ENCODE results near the gene SH3BP2. TPM values are rescaled to one million over a fixed set of nuclear protein-coding genes. Genes with fewer than 3 reads are reported as not detected.
A peak's percentile ranks its signal among the peaks of the same experiment; 100 is the strongest.

Gene SH3BP2
- total RNA-seq, 1 donor from 2014 or later, result 64.3 TPM

DNA sequence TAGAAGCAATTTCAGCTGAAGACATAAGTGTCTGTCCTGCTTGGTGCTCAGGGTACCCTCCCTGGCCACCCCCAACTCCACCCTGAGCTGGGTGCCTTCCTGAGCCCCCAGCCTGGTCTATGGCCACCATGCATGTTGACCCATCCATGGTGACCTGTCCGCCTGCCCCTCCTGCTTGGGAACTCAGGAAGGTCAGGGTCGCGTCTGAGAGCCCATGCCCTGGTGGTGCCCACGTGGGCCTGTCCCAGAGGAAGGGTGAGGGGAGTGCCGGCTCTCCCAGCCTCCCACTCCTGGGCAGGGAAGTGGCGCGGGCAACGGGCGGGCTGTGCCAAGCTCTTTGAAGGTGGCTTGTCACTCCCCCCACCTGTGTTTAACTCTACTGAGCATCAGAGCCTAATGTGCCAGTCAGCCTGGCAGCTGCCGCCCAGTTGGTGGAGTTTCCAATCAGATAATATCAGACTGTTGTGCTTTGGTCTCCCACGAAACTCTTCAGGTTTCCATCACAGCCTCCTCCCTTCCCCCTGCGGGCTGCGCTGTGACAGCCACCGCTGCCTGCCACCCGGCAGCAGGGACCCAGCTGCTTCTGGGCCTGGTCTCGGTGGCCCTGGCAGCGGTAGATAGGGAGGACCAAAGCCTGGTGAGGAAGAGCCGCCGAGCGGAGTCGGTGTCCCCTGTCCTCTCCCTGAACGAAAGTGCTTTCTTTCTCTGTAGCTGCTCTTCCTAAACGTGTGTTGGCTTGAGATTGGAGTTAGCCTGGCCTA is 4.8 kb downstream of the SH3BP2 start:
- Mint-ChIP-seq H3K9me3 (no peaks in the 10 kb centered on the region), H3K27ac (peak overlapping the region; percentile 87)
- peak; percentile 46 for DNase-seq (ENCODE audit: low spot score)

DNA sequence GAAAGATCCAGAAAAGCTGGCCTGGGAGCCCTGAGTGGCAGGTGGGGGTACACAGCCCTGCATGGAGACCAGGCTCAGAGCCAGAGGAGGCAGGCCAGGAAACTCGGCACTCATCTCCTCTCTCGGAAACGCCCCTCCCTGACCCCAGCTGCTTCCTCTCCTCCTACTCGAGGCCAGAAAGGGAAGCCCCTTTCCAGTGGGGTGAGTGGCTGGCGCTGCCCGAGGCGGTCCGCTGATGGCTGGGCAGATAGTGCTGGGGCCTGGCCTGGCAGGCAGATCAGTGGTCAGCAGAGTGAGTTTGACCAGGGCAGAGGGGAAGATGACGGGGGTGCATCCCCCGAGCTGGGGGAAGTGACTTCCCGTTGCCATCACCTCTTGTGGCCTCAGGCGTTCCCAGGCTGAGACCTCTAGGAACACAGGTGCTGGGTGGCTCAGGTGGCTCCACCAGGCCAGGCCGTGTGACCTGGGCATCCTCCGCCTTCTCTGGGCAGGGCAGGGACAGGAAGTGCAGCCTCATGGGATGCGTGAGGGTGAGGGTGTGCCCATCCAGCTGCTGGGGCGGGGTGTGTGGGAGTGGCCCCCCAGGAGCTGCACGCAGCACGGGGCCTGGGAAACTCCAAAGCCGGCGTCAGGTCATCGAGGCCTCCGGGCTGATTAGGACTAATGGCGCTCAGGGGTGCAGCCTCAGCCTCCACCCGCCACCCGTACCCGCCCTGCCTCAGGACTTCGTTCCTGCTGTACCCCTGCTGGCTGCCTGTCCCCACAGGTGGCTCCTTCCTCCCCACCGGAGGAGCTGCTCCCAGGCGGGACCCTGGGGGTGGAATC is 5.7 kb downstream of the SH3BP2 start:
- Mint-ChIP-seq H3K36me3 (ENCODE audit: low read depth) (no peaks in the 10 kb centered on the region), H3K27me3 (ENCODE audit: low read depth) (no peaks in the 10 kb centered on the region), H3K4me3 (ENCODE audit: low read depth) (peak overlapping the region; percentile 79), H3K9me3 (no peaks in the 10 kb centered on the region), H3K4me1 (ENCODE audit: low read depth) (peaks cover 51% of the 10 kb centered on the region), H3K27ac (peak overlapping the region; percentile 87)
- DNase-seq (ENCODE audit: low spot score), result peak; percentile 35
- intact Hi-C loops (cut with micrococcal nuclease), result loop anchor here (1.0 to 2.0 kb wide), 4 partner anchors 14 to 138 kb away; no protein-coding TSS in a partner anchor

More for the DNA sequence above, 4.8 kb downstream of the SH3BP2 start:
- peaks cover 51% of the 10 kb centered on the region for H3K4me1 Mint-ChIP-seq (ENCODE audit: low read depth)
- H3K27me3 Mint-ChIP-seq (ENCODE audit: low read depth), result no peaks in the 10 kb centered on the region
- intact Hi-C loops (cut with micrococcal nuclease), result loop anchor here (1.0 to 2.0 kb wide), 4 partner anchors 15 to 139 kb away; no protein-coding TSS in a partner anchor
- no peaks in the 10 kb centered on the region for H3K36me3 Mint-ChIP-seq (ENCODE audit: low read depth)
- peak overlapping the region; percentile 79 for H3K4me3 Mint-ChIP-seq (ENCODE audit: low read depth)

DNA sequence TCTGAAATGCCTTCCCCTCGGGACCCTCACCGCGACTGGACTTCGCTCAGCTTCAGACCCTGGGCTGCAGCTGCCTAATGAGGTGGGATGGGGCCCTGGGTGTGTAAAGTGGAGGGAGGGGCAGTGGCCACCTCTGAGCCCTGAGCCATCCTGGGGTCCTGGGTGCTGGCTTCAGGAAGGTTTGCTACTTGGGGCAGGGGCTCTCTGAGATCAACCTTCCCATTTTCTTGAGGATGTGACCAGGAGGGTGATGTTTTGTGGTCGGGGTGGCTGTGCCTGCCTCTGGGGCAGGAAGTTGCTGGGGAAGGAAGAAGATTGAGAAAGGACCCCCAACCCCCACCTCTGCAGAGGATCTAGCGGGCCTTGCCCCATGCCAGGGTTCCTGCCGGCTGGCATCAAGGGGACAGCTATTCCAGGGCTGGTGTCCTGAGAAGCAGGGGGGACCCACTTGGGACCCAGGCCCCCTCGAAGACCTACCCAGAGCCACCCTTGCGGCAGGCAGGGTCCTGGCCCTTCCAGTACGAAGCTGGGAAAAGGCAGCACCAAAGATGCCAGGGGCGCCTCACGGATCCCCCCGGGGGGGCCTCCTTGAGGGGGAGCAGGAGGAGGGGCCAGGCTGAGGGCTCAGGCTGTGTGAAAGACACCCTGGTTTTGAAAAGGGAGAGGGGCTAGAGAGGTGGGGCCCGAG is 6.5 kb downstream of the SH3BP2 start:
- H3K4me3 Mint-ChIP-seq (ENCODE audit: low read depth), result peak overlapping the region; percentile 79
- H3K27me3 Mint-ChIP-seq (ENCODE audit: low read depth), result no peaks in the 10 kb centered on the region
- H3K4me1 Mint-ChIP-seq (ENCODE audit: low read depth), result peaks cover 44% of the 10 kb centered on the region

GRCh38 chr4:2799971-2800690 is 7.2 kb downstream of the SH3BP2 start:
- intact Hi-C loops (cut with micrococcal nuclease), result loop anchor here (2.0 kb wide), 2 partner anchors 35 to 53 kb away; no protein-coding TSS in a partner anchor
- H3K36me3 Mint-ChIP-seq (ENCODE audit: low read depth), result no peaks in the 10 kb centered on the region
- H3K9me3 Mint-ChIP-seq, result no peaks in the 10 kb centered on the region
- H3K27ac Mint-ChIP-seq, result no peak overlapping the region
- H3K27me3 Mint-ChIP-seq (ENCODE audit: low read depth), result no peaks in the 10 kb centered on the region
- peaks cover 37% of the 10 kb centered on the region for H3K4me1 Mint-ChIP-seq (ENCODE audit: low read depth)
- DNase-seq (ENCODE audit: low spot score), result no peak
- H3K4me3 Mint-ChIP-seq (ENCODE audit: low read depth), result peak overlapping the region; percentile 67

More for the DNA sequence above, 6.5 kb downstream of the SH3BP2 start:
- Mint-ChIP-seq H3K27ac (peak overlapping the region; percentile 73), H3K9me3 (no peaks in the 10 kb centered on the region), H3K36me3 (ENCODE audit: low read depth) (no peaks in the 10 kb centered on the region)
- intact Hi-C loops (cut with micrococcal nuclease), result loop anchor here (2.0 kb wide), 2 partner anchors 35 to 53 kb away; no protein-coding TSS in a partner anchor
- DNase-seq (ENCODE audit: low spot score), result no peak

- no peak for DNase-seq (ENCODE audit: low spot score)
These were observed 8.1 kb downstream of the SH3BP2 start for GRCh38 chr4:2800691-2801596.

GRCh38 chr4:2802618-2803531 is 10.0 kb downstream of the SH3BP2 start:
- no peaks in the 10 kb centered on the region for H3K9me3 Mint-ChIP-seq
- H3K36me3 Mint-ChIP-seq (ENCODE audit: low read depth), result no peaks in the 10 kb centered on the region
- no peaks in the 10 kb centered on the region for H3K27me3 Mint-ChIP-seq (ENCODE audit: low read depth)
- H3K27ac Mint-ChIP-seq, result no peak overlapping the region
- peaks cover 23% of the 10 kb centered on the region for H3K4me1 Mint-ChIP-seq (ENCODE audit: low read depth)
- intact Hi-C loops (cut with micrococcal nuclease), result no loop called here
- no peak for DNase-seq (ENCODE audit: low spot score)
- no peak overlapping the region for H3K4me3 Mint-ChIP-seq (ENCODE audit: low read depth)

More at GRCh38 chr4:2800691-2801596, 8.1 kb downstream of the SH3BP2 start:
- Mint-ChIP-seq H3K27me3 (ENCODE audit: low read depth) (no peaks in the 10 kb centered on the region), H3K9me3 (no peaks in the 10 kb centered on the region), H3K4me3 (ENCODE audit: low read depth) (peak overlapping the region; percentile 56), H3K4me1 (ENCODE audit: low read depth) (peaks cover 37% of the 10 kb centered on the region), H3K27ac (peak overlapping the region; percentile 60), H3K36me3 (ENCODE audit: low read depth) (no peaks in the 10 kb centered on the region)
- intact Hi-C loops (cut with micrococcal nuclease), result no loop called here

DNA sequence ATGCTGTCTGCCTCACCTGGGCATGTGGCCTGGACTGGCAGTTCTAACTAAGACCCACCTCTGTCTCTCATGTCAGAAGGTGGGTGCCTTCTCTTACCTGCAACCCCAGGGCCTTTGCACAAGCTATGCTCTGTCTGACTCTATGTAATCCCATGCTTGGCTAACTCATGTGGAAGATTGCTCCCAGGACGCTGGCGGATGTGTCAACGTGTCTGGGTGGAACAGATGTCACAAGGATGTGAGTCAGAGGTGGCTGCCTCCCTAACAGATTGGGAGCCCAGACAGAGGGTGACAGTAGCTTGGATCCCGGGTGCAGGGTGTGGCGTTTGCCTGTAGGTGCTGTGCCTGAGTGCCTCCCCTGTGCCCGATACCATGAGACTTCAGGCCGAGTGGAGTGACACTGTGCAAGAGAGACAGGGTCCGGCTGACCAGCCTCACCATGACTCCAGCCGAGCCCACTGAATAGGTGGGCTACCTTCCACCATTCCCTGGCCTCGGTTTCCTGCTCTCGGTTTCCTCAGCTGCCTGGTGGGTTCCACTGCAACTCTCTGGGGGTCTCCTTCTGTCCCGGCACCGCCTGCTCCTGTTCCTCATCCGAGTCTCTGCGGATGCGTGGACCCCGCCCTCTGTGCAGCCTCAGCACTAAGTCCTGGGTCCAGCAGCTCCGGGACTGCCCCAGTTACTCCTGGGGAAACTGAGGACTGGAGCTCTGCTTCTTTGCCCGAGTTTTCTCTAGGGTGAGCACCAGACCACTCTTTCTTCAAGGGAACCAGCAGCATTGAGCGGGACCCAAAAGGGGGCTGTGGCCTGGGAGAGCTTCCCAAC is 11.0 kb downstream of the SH3BP2 start:
- no peak overlapping the region for H3K4me3 Mint-ChIP-seq (ENCODE audit: low read depth)
- H3K9me3 Mint-ChIP-seq, result no peaks in the 10 kb centered on the region
- peaks cover 14% of the 10 kb centered on the region for H3K4me1 Mint-ChIP-seq (ENCODE audit: low read depth)
- H3K36me3 Mint-ChIP-seq (ENCODE audit: low read depth), result no peaks in the 10 kb centered on the region
- no peak for DNase-seq (ENCODE audit: low spot score)
- no peaks in the 10 kb centered on the region for H3K27me3 Mint-ChIP-seq (ENCODE audit: low read depth)
- H3K27ac Mint-ChIP-seq, result no peak overlapping the region
- intact Hi-C loops (cut with micrococcal nuclease), result no loop called here

DNA sequence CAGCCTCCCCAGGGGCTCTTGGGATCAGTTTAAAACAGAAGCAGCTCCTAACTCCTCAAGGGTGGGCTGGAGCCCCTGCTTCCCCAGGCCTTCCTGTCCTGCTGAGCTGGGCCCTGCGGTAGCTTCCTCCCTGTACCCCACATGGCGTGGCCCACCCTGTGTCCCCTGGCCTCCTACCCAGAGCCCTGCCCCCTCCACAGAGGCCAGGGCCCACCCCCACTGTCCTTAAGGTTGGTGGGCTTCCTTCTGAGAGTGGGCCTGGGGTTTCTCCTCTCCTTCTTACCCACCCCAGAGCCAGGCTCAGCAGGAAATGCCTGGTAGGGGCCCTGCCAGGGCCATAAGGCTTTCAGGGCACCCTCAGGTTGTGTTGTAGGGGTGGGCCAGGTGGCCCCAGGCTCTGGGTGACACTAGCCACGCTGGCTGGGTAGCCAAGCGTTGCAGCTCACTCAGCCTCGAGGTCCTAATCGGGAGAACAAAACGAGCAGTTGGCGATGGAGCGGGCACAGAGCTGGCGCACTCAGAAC is 11.6 kb downstream of the SH3BP2 start:
- DNase-seq (ENCODE audit: low spot score), result no peak
- Mint-ChIP-seq H3K4me3 (ENCODE audit: low read depth) (no peak overlapping the region), H3K27ac (no peak overlapping the region), H3K27me3 (ENCODE audit: low read depth) (no peaks in the 10 kb centered on the region), H3K9me3 (no peaks in the 10 kb centered on the region), H3K36me3 (ENCODE audit: low read depth) (no peaks in the 10 kb centered on the region), H3K4me1 (ENCODE audit: low read depth) (peaks cover 10% of the 10 kb centered on the region)
- intact Hi-C loops (cut with micrococcal nuclease), result no loop called here

DNA sequence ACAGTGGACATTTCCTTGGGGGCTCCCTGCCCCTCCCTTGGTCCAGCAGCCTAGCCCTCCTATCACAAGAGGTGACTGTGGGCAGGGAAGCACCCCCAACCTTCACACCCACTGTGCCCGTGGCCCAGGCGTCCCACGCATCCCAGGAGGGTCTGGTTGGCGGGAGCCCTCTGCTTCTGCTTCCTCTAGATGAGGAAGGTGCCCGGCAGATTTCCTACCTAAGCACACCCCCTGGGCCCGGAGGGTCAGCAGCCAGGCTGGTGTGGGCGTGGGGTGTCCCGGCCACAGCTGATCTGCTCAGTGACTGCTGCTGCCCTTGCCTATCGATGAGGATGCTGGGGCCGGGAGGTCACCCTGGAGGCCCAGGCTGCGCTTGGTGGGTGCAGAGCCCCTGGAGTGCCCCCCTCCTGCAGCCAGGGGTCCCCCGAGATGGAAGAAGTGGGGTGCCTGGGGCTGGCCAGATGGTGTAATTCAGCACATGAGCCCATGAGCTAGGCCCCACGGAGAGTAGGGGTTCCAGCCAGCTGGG is 12.2 kb downstream of the SH3BP2 start:
- H3K9me3 Mint-ChIP-seq, result no peaks in the 10 kb centered on the region
- no peak overlapping the region for H3K27ac Mint-ChIP-seq
- no peaks in the 10 kb centered on the region for H3K36me3 Mint-ChIP-seq (ENCODE audit: low read depth)
- no peak overlapping the region for H3K4me3 Mint-ChIP-seq (ENCODE audit: low read depth)
- peaks cover 8% of the 10 kb centered on the region for H3K4me1 Mint-ChIP-seq (ENCODE audit: low read depth)
- H3K27me3 Mint-ChIP-seq (ENCODE audit: low read depth), result no peaks in the 10 kb centered on the region
- intact Hi-C loops (cut with micrococcal nuclease), result no loop called here
- DNase-seq (ENCODE audit: low spot score), result no peak

Data from activated T-helper 2 cell treated with anti-CD3 and anti-CD28 coated beads, Interferon-gamma antibody, Interleukin-2, Interleukin-4, amounts not matched to agents 10 μg/mL and 5 μg/mL and 100 μg/mL, durations not matched to agents 14 hours and 24 hours and 36 hours (primary cell).